T-helper 9 cell (primary cell): ENCODE measurements around the gene SMAD3.

Experiments used
- DNase-seq: peaks from one replicate; pipeline ENCODE4 v3.0.0-alpha.2; 2020

The SMAD3 gene

GRCh38 chr15:67172172-67172571, 106.8 kb downstream of the SMAD3 start:
- no peak for DNase-seq

GRCh38 chr15:67173005-67173404, 107.6 kb downstream of the SMAD3 start:
- DNase-seq = no peak

- DNase-seq = no peak
These were observed 108.4 kb downstream of the SMAD3 start for GRCh38 chr15:67173786-67174185.

- DNase-seq = no peak
These were observed 109.0 kb downstream of the SMAD3 start for GRCh38 chr15:67174446-67174845.

GRCh38 chr15:67174864-67175573, 109.6 kb downstream of the SMAD3 start:
- no peak for DNase-seq

GRCh38 chr15:67175643-67176071, 110.3 kb downstream of the SMAD3 start:
- no peak for DNase-seq

GRCh38 chr15:67176195-67176971, 111.0 kb downstream of the SMAD3 start:
- no peak for DNase-seq

GRCh38 chr15:67177752-67178151, 112.3 kb downstream of the SMAD3 start:
- no peak for DNase-seq

- DNase-seq = no peak
These were observed 113.3 kb downstream of the SMAD3 start for GRCh38 chr15:67178569-67179210.

- DNase-seq = no peak
These were observed 114.1 kb downstream of the SMAD3 start for GRCh38 chr15:67179411-67179995.

- no peak for DNase-seq
These were observed 114.6 kb downstream of the SMAD3 start for GRCh38 chr15:67180035-67180434.

- DNase-seq = no peak
These were observed 115.3 kb downstream of the SMAD3 start for GRCh38 chr15:67180514-67181191.

GRCh38 chr15:67181221-67181639, 115.8 kb downstream of the SMAD3 start:
- DNase-seq = no peak

GRCh38 chr15:67183443-67184169, 118.2 kb downstream of the SMAD3 start:
- DNase-seq = no peak

GRCh38 chr15:67184208-67184925, 119.0 kb downstream of the SMAD3 start:
- DNase-seq = no peak

GRCh38 chr15:67185051-67185450, 119.6 kb downstream of the SMAD3 start:
- DNase-seq = no peak

- DNase-seq = no peak
These were observed 120.3 kb downstream of the SMAD3 start for GRCh38 chr15:67185621-67186225.

- DNase-seq = no peak
These were observed 120.8 kb downstream of the SMAD3 start for GRCh38 chr15:67186226-67186649.

GRCh38 chr15:67186688-67187087, 121.3 kb downstream of the SMAD3 start:
- DNase-seq = no peak

- no peak for DNase-seq
These were observed 122.0 kb downstream of the SMAD3 start for GRCh38 chr15:67187351-67187854.
